Panc1 (cell line): ENCODE measurements around the gene PSMB9.

Experiments
- CTCF ChIP-seq: fragments of 450-650 bp; IDR thresholded peaks from 2 replicates; pipeline ENCODE4 v1.5.1; 2017; ENCODE audit warnings: mild to moderate bottlenecking
- POLR2AphosphoS5 ChIP-seq: IDR thresholded peaks from 2 replicates; pipeline ENCODE4 v1.6.1; 2012; ENCODE audit warnings: mild to moderate bottlenecking, low read depth, low read length, moderate library complexity
- TCF7L2 ChIP-seq: IDR thresholded peaks from 2 replicates; pipeline ENCODE4 v1.6.1; 2011; ENCODE audit warnings: mild to moderate bottlenecking, low read depth, low read length, inconsistent platforms

- TF ChIP-seq CTCF, result no peak
- TF ChIP-seq POLR2AphosphoS5, result no peak
- no peak for TF ChIP-seq TCF7L2
These were observed 1.8 kb upstream of the PSMB9 start for GRCh38 chr6:32852018-32852843.
